Naive thymus-derived CD4-positive, alpha-beta T cell (primary cell): ENCODE data around the gene TNIK. TPM values are rescaled to one million over a fixed set of nuclear protein-coding genes. Genes with fewer than 3 reads are reported as not detected.

Source experiments
- ATAC-seq: fragments of 150-1000 bp; cut with Tn5 transposase; 2 replicates; pipeline ENCODE4 v1.10.0; 2021; ENCODE audit warnings: mild to moderate bottlenecking, moderate library complexity
- CTCF ChIA-PET: fragments of 350-600 bp; sonication (Branson Sonifier 250); formaldehyde crosslinking; loops from one replicate; lab custom pipeline; 2021; ENCODE audit warnings: antibody characterized with exemption; lab: Charles Lee
- POLR2A ChIA-PET: fragments of 350-600 bp; sonication (Branson Sonifier 250); formaldehyde crosslinking; loops from one replicate; lab custom pipeline; 2021; ENCODE audit warnings: antibody characterized with exemption, inconsistent platforms; lab: Charles Lee
- DNase-seq, 9 donors: peaks; one replicate each; pipeline versions ENCODE4 v3.0.0 to v3.0.0-alpha.2; 2020 to 2022; ENCODE audit warnings: mixed read lengths in 1 of 9
- H3K27ac ChIP-seq: one replicate; pipeline ENCODE4 v1.7.0; 2013; ENCODE audit warnings: mild to moderate bottlenecking, low read depth, low read length, moderate library complexity
- H3K27me3 ChIP-seq, 2 donors: one replicate each; pipeline ENCODE4 v1.7.0; 2013; ENCODE audit warnings: low read length in 2 of 2, mild to moderate bottlenecking in 2 of 2, moderate library complexity in 2 of 2; ENCODE audit not compliant: control insufficient read depth in 2 of 2, insufficient read depth in 2 of 2
- H3K36me3 ChIP-seq, 3 experiments: 1 replicate in 2 of 3; 2 replicates in 1 of 3; pipeline ENCODE4 v1.7.0; 2013; ENCODE audit warnings: low read length in 3 of 3, mild to moderate bottlenecking in 3 of 3, moderate library complexity in 1 of 3; ENCODE audit not compliant: insufficient read depth in 3 of 3, control insufficient read depth in 2 of 3
- H3K4me1 ChIP-seq, 2 donors: one replicate each; pipeline ENCODE4 v1.7.0; 2013; ENCODE audit warnings: low read length in 2 of 2, mild to moderate bottlenecking in 2 of 2, moderate library complexity in 1 of 2; ENCODE audit not compliant: control insufficient read depth in 2 of 2, insufficient read depth in 2 of 2
- H3K4me3 ChIP-seq: 2 replicates; pipeline ENCODE4 v1.7.0; 2013; ENCODE audit warnings: mild to moderate bottlenecking, low read length
- H3K9me3 ChIP-seq, 3 experiments: 1 replicate in 2 of 3; 2 replicates in 1 of 3; pipeline ENCODE4 v1.7.0; 2013; ENCODE audit warnings: low read length in 3 of 3; ENCODE audit not compliant: control insufficient read depth in 2 of 3
- H3K27ac Mint-ChIP-seq, 9 donors: one replicate each; pipeline ENCODE4 v1.8.0; 2020 to 2022; ENCODE audit warnings: mixed read lengths in 9 of 9, mild to moderate bottlenecking in 8 of 9, moderate library complexity in 5 of 9, inconsistent platforms in 2 of 9
- H3K27me3 Mint-ChIP-seq, 5 donors: one replicate each; pipeline ENCODE4 v1.8.0; 2021 to 2022; ENCODE audit warnings: mixed read lengths in 5 of 5, mild to moderate bottlenecking in 1 of 5
- H3K36me3 Mint-ChIP-seq, 5 donors: one replicate each; pipeline ENCODE4 v1.8.0; 2020 to 2022; ENCODE audit warnings: mixed read lengths in 5 of 5, mild to moderate bottlenecking in 3 of 5, inconsistent platforms in 1 of 5
- H3K4me1 Mint-ChIP-seq, 7 donors: one replicate each; pipeline ENCODE4 v1.8.0; 2020 to 2022; ENCODE audit warnings: mixed read lengths in 7 of 7, mild to moderate bottlenecking in 3 of 7, inconsistent platforms in 1 of 7
- H3K4me3 Mint-ChIP-seq, 10 donors: one replicate each; pipeline ENCODE4 v1.8.0; 2020 to 2022; ENCODE audit warnings: mild to moderate bottlenecking in 10 of 10, mixed read lengths in 10 of 10, moderate library complexity in 6 of 10, inconsistent platforms in 2 of 10
- H3K9me3 Mint-ChIP-seq, 11 donors: one replicate each; pipeline ENCODE4 v1.8.0; 2020 to 2022; ENCODE audit warnings: mixed read lengths in 11 of 11, mild to moderate bottlenecking in 4 of 11, inconsistent platforms in 1 of 11, moderate library complexity in 1 of 11
- intact Hi-C, 2 donors: fragments of 100-400 bp; cut with micrococcal nuclease; formaldehyde crosslinking; loops; one replicate each; pipeline ENCODE4 v1.15.1; 2023
- polyA plus RNA-seq, 2 donors: library from polyadenylated mRNA; unstranded; fragments of 300-500 nt; fragmentation: Illumina TruSeq; gene quantifications; one replicate each; pipeline ENCODE4 v1.2.3, GENCODE V29; 2021
- total RNA-seq, 6 experiments: library from RNA in 5 of 6; stranded (reverse) in 5 of 6; gene quantifications; 1 replicate in 5 of 6; 2 replicates in 1 of 6; pipeline ENCODE4 v1.2.3 and lab custom pipeline; 2021 to 2026

Gene TNIK
- total and polyA plus RNA-seq, 7 experiments from 2014 or later: 20.2 to 74.9 (median 66.3) TPM

- no peaks in the 10 kb centered on the region for H3K27me3 ChIP-seq
- no peaks in the 10 kb centered on the region for H3K27me3 Mint-ChIP-seq
- peak overlapping the region in 2 of 9 donors; percentile 0 to 28 for H3K27ac Mint-ChIP-seq
- H3K4me1 ChIP-seq: peaks cover 0 to 7% of the 10 kb centered on the region in 2 donors
- no peaks in the 10 kb centered on the region for H3K9me3 ChIP-seq
- no peak for DNase-seq
- H3K36me3 Mint-ChIP-seq: peaks cover 0 to 14% (median 4%) of the 10 kb centered on the region in 5 donors
- no peak overlapping the region for H3K4me3 ChIP-seq
- peaks cover 20 to 67% (median 43%) of the 10 kb centered on the region in 7 donors for H3K4me1 Mint-ChIP-seq
- H3K36me3 ChIP-seq: no peaks in the 10 kb centered on the region
- H3K4me3 Mint-ChIP-seq: no peak overlapping the region
- no peak overlapping the region for H3K27ac ChIP-seq
- H3K9me3 Mint-ChIP-seq: peaks cover 0 to 4% (median 0%) of the 10 kb centered on the region in 11 donors
- no peak for ATAC-seq
- ChIA-PET POLR2A (interaction anchor here (1.4 kb wide), 1 partner anchor 11 kb away, joined by 3 read pairs; no protein-coding TSS in a partner anchor), CTCF (interaction anchor here (0.7 kb wide), 1 partner anchor 31 kb away, joined by 3 read pairs; no protein-coding TSS in a partner anchor)
- intact Hi-C loops: loop anchor here in 1 of 2 donors (2.0 to 10.0 kb wide), 2 partner anchors 19 to 213 kb away; no protein-coding TSS in a partner anchor
These were observed 138.4 kb downstream of the TNIK start for GRCh38 chr3:171321559-171322360.

- Mint-ChIP-seq H3K9me3 (peaks cover 0 to 4% (median 0%) of the 10 kb centered on the region in 11 donors), H3K4me3 (no peak overlapping the region), H3K27me3 (no peaks in the 10 kb centered on the region), H3K4me1 (peaks cover 20 to 66% (median 46%) of the 10 kb centered on the region in 7 donors), H3K36me3 (peaks cover 0 to 14% (median 4%) of the 10 kb centered on the region in 5 donors), H3K27ac (no peak overlapping the region)
- Histone ChIP-seq H3K36me3 (no peaks in the 10 kb centered on the region), H3K27ac (no peak overlapping the region), H3K4me3 (no peak overlapping the region), H3K27me3 (no peaks in the 10 kb centered on the region), H3K4me1 (peaks cover 0 to 7% of the 10 kb centered on the region in 2 donors), H3K9me3 (no peaks in the 10 kb centered on the region)
- ChIA-PET CTCF (no interaction called here), POLR2A (interaction anchor here (1.4 kb wide), 1 partner anchor 10 kb away, joined by 3 read pairs; no protein-coding TSS in a partner anchor)
- no peak for DNase-seq
- no peak for ATAC-seq
- intact Hi-C loops: loop anchor here in 1 of 2 donors (2.0 to 10.0 kb wide), 2 partner anchors 18 to 214 kb away; no protein-coding TSS in a partner anchor
These were observed 139.3 kb downstream of the TNIK start for GRCh38 chr3:171320750-171321558.

- Mint-ChIP-seq H3K4me1 (peaks cover 18 to 74% (median 59%) of the 10 kb centered on the region in 7 donors), H3K36me3 (peaks cover 0 to 11% (median 3%) of the 10 kb centered on the region in 5 donors), H3K9me3 (peaks cover 0 to 1% (median 0%) of the 10 kb centered on the region in 11 donors), H3K27me3 (no peaks in the 10 kb centered on the region), H3K27ac (peak overlapping the region in 1 of 9 donors; percentile 6), H3K4me3 (no peak overlapping the region)
- H3K36me3 ChIP-seq: no peaks in the 10 kb centered on the region
- intact Hi-C loops: no loop called here
- no peaks in the 10 kb centered on the region for H3K9me3 ChIP-seq
- ChIA-PET CTCF (interaction anchor here (0.6 kb wide), 1 partner anchor 85 kb away, joined by 3 read pairs; no protein-coding TSS in a partner anchor), POLR2A (no interaction called here)
- ATAC-seq (no peak), DNase-seq (no peak)
- no peak overlapping the region for H3K4me3 ChIP-seq
- H3K4me1 ChIP-seq: peaks cover 0 to 7% of the 10 kb centered on the region in 2 donors
- no peak overlapping the region for H3K27ac ChIP-seq
- H3K27me3 ChIP-seq: no peaks in the 10 kb centered on the region
These were observed 143.0 kb downstream of the TNIK start for GRCh38 chr3:171317171-171317570.

- Mint-ChIP-seq H3K27ac (peak overlapping the region in 8 of 9 donors; percentile 32 to 67 (median 46)), H3K4me1 (peaks cover 21 to 73% (median 57%) of the 10 kb centered on the region in 7 donors), H3K4me3 (no peak overlapping the region), H3K36me3 (peaks cover 0 to 11% (median 3%) of the 10 kb centered on the region in 5 donors), H3K27me3 (no peaks in the 10 kb centered on the region), H3K9me3 (peaks cover 0 to 1% (median 0%) of the 10 kb centered on the region in 11 donors)
- Histone ChIP-seq H3K36me3 (no peaks in the 10 kb centered on the region), H3K4me3 (no peak overlapping the region), H3K9me3 (no peaks in the 10 kb centered on the region), H3K27me3 (no peaks in the 10 kb centered on the region), H3K27ac (no peak overlapping the region), H3K4me1 (peaks cover 7 to 8% of the 10 kb centered on the region in 2 donors)
- DNase-seq: no peak
- ChIA-PET CTCF (interaction anchor here (0.6 to 1.4 kb wide), 2 partner anchors 11 to 12 kb away, joined by 3 read pairs; no protein-coding TSS in a partner anchor), POLR2A (interaction anchor here (0.6 kb wide), 1 partner anchor 957 kb away, joined by 3 read pairs; no protein-coding TSS in a partner anchor)
- intact Hi-C loops: no loop called here
- ATAC-seq: no peak
These were observed 144.3 kb downstream of the TNIK start for GRCh38 chr3:171315919-171316318.

- ChIA-PET CTCF (interaction anchor here (1.4 kb wide), 1 partner anchor 12 kb away, joined by 3 read pairs; no protein-coding TSS in a partner anchor), POLR2A (no interaction called here)
- peaks cover 0 to 11% (median 3%) of the 10 kb centered on the region in 5 donors for H3K36me3 Mint-ChIP-seq
- DNase-seq: no peak
- no peak overlapping the region for H3K4me3 Mint-ChIP-seq
- H3K4me3 ChIP-seq: no peak overlapping the region
- no peaks in the 10 kb centered on the region for H3K9me3 ChIP-seq
- peaks cover 7 to 8% of the 10 kb centered on the region in 2 donors for H3K4me1 ChIP-seq
- intact Hi-C loops: no loop called here
- peak overlapping the region in 6 of 9 donors; percentile 32 to 60 (median 49) for H3K27ac Mint-ChIP-seq
- H3K36me3 ChIP-seq: no peaks in the 10 kb centered on the region
- no peaks in the 10 kb centered on the region for H3K27me3 ChIP-seq
- peaks cover 25 to 75% (median 61%) of the 10 kb centered on the region in 7 donors for H3K4me1 Mint-ChIP-seq
- no peak overlapping the region for H3K27ac ChIP-seq
- no peaks in the 10 kb centered on the region for H3K27me3 Mint-ChIP-seq
- peaks cover 0 to 1% (median 0%) of the 10 kb centered on the region in 11 donors for H3K9me3 Mint-ChIP-seq
- ATAC-seq: no peak
These were observed 145.1 kb downstream of the TNIK start for GRCh38 chr3:171315101-171315500.

GRCh38 chr3:171314341-171314740, 145.9 kb downstream of the TNIK start:
- intact Hi-C loops: loop anchor here in 1 of 2 donors (1.0 to 5.0 kb wide), 2 partner anchors 9 to 37 kb away; no protein-coding TSS in a partner anchor
- Mint-ChIP-seq H3K27ac (peak overlapping the region in 8 of 9 donors; percentile 27 to 89 (median 62)), H3K4me1 (peaks cover 28 to 76% (median 69%) of the 10 kb centered on the region in 7 donors), H3K36me3 (peaks cover 0 to 12% (median 4%) of the 10 kb centered on the region in 5 donors), H3K9me3 (peaks cover 0 to 1% (median 0%) of the 10 kb centered on the region in 11 donors), H3K27me3 (no peaks in the 10 kb centered on the region), H3K4me3 (no peak overlapping the region)
- Histone ChIP-seq H3K27me3 (no peaks in the 10 kb centered on the region), H3K9me3 (no peaks in the 10 kb centered on the region), H3K27ac (no peak overlapping the region), H3K36me3 (no peaks in the 10 kb centered on the region), H3K4me1 (peaks cover 7 to 8% of the 10 kb centered on the region in 2 donors), H3K4me3 (no peak overlapping the region)
- ATAC-seq: no peak
- DNase-seq: no peak
- ChIA-PET CTCF (interaction anchor here (1.4 kb wide), 1 partner anchor 13 kb away, joined by 3 read pairs; no protein-coding TSS in a partner anchor), POLR2A (interaction anchor here (0.6 kb wide), 1 partner anchor 147 kb away, joined by 3 read pairs; no protein-coding TSS in a partner anchor)
